ENCODE measurements around the gene MYBPC2.

The MYBPC2 gene

DNA sequence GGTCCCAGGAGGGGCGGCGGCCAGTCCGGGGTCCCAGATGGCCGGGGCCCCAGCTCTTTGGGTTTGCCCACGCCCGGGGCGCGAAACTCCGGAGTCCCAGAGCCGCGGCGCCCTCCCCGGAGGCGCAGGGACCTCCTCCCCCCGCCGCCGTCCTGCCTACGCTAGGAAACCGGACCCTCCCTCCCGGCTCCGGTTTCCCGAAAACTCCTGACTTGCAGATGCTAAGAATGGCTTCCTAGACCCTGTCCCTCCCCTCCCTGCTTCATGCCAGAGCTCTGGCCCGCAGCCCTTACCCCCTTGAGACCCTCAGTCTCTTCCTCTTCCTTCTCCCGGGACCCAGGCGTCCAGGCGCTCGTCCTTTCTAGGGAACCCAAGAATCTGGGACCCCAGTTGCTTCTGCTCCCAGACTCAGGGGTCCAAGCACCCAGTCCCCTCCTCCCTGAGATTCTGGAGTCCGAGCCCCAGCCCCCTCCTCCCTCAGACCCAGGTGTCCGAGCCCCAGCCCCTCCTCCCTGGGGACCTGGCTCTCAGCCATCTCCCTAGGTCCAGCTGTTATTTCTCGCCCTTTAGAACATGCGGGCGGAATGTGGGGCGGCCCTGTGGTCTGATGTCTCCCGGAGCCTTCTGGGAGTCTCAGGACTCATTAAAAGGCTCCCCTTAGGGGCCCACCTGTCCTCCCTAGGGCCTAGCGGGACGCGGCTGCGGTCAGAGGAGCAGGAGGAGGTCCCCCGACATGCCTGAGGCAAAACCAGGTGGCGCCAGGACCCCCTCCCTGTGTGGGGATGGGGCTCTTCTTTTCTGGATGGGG, at the start of gene MYBPC2:
Gene MYBPC2, plus strand, starts transcription at position 672 of the 808 bp plus-strand sequence. Its CDS starts 62 bp downstream, at position 734.
- no peak for DNase-seq (ENCODE audit: low read depth, low spot score)
- H3K9me3 ChIP-seq (ENCODE audit: insufficient read depth, low read length) = no peaks in the 10 kb centered on the region
- no peaks in the 10 kb centered on the region for H3K36me3 ChIP-seq (ENCODE audit: insufficient read depth, insufficient read length, low read length)
- peak within 1 kb of the TSS; percentile 74 for H3K9ac ChIP-seq (ENCODE audit: insufficient read length, low read depth)
- H3K4me1 ChIP-seq (ENCODE audit: insufficient read depth, insufficient read length) = peaks cover 7% of the 10 kb centered on the region
- H3K27me3 ChIP-seq (ENCODE audit: insufficient read depth, insufficient read length) = no peaks in the 10 kb centered on the region
- peak within 1 kb of the TSS; percentile 47 for H3K4me3 ChIP-seq (ENCODE audit: insufficient read length, low read depth)
- no peak for TF ChIP-seq SUZ12 (IDR thresholded peaks at IDR 0.05; ENCODE audit: extremely low read depth, insufficient read depth, insufficient read length)
- TF ChIP-seq ZNF274 (IDR thresholded peaks at IDR 0.05; ENCODE audit: low read depth, low read length) = no peak
- TF ChIP-seq YY1 (IDR thresholded peaks at IDR 0.05; ENCODE audit: insufficient read depth, insufficient read length) = no peak

DNA sequence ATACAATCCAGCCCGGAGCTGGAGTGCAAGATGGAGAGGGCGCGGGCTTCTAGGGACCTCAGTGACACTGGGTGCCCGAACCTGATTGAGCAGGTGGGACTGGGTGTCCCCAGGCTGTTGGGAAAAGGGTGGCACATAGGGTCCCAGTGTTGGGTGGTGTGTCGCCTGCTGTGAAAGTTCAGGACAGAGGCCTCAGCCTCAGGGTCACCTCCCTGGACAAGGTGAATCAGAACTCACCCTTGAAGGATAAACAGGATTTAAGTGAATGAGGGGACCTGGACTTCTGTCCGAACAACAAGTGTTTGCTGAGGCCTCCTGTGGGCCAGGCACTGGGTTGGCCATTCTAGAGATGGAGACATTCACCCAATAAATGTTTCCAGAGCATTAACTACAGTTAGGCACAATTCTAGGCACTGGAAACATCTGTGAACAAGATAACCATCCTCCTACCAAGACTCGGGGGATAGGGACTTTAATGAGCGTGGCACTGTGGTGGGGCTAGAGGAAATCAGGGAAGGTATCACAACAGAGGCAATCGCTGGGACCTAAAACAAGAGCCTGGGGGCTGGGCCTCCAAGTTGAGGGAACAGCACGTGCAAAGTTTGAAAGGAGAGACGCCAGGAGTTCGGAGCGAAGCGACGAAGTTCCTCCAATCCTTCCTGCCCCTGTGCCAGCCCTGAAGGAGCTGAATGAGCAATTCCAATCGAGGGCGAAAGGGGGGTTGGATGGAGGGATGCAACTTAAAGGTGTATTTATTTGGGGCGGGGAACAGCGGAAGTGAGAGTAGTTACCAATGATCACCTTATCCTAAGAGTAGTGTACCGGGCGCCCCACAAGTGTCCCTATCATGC, 49.5 kb upstream of the MYBPC2 start:
- Histone ChIP-seq H3K27me3 (ENCODE audit: insufficient read depth, insufficient read length) (no peaks in the 10 kb centered on the region), H3K9me3 (ENCODE audit: insufficient read depth, low read length) (no peaks in the 10 kb centered on the region), H3K9ac (ENCODE audit: insufficient read length, low read depth) (peak overlapping the region; percentile 76), H3K4me1 (ENCODE audit: insufficient read depth, insufficient read length) (peaks cover 2% of the 10 kb centered on the region), H3K36me3 (ENCODE audit: insufficient read depth, insufficient read length, low read length) (peaks cover 68% of the 10 kb centered on the region), H3K4me3 (ENCODE audit: insufficient read length, low read depth) (peak overlapping the region; percentile 32)
- DNase-seq (ENCODE audit: low read depth, low spot score) = no peak
- TF ChIP-seq SUZ12 (IDR thresholded peaks at IDR 0.05; ENCODE audit: extremely low read depth, insufficient read depth, insufficient read length) (no peak), ZNF274 (IDR thresholded peaks at IDR 0.05; ENCODE audit: low read depth, low read length) (no peak), YY1 (IDR thresholded peaks at IDR 0.05; ENCODE audit: insufficient read depth, insufficient read length) (no peak)

DNA sequence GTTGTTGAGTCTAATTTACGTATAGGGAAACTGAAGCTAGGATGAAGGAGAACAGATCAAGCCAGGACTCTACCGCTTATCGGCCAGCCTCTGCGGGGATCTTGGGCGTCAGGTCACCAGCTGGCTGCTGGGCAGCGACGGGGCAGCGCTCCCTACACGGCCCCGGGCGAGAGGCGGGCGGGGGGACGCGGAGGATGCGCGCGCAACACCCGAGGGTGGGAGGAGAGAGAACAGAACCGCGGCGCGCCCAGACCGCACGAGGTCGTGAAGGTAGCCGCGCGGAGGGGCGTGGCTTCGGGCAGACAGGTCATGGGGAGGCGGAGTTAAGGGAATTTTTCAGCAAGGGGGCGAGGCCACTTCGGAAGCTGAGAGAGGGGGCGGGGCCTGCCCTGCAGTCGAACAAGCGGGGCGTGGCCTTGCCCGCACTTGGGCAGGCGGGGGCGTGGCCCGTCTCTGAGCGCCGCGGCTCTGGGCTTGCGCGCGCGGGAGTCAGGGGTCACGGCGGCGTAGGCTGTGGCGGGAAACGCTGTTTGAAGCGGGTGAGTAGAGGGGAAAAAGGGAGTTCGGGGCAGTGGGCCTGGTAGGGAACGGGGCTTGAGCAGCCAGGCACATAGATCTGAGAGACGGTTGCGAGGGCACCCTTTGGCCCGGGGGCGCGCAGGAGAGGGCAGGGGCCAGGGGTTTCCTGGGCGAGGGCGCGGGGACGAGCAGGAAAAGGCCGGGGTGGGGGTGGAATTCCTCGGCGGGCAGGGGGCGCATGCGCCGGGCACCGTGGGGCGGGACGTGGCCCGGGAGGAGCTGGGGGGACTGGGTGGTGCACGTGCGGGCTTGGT, 48.6 kb upstream of the MYBPC2 start, which contains the start of gene POLD1:
Gene POLD1, plus strand, starts transcription at position 496 of the 833 bp plus-strand sequence. CDS start 14,505 bp downstream, outside the sequence.
- Histone ChIP-seq H3K4me3 (ENCODE audit: insufficient read length, low read depth) (peak within 1 kb of the TSS; percentile 85), H3K36me3 (ENCODE audit: insufficient read depth, insufficient read length, low read length) (peaks cover 66% of the 10 kb centered on the region), H3K27me3 (ENCODE audit: insufficient read depth, insufficient read length) (no peaks in the 10 kb centered on the region), H3K4me1 (ENCODE audit: insufficient read depth, insufficient read length) (peaks cover 2% of the 10 kb centered on the region), H3K9me3 (ENCODE audit: insufficient read depth, low read length) (peaks cover under 1% of the 10 kb centered on the region; the same call in 1 of the 2 replicates), H3K9ac (ENCODE audit: insufficient read length, low read depth) (peak within 1 kb of the TSS; percentile 94)
- DNase-seq (ENCODE audit: low read depth, low spot score) = peak; percentile 92
- TF ChIP-seq ZNF274 (IDR thresholded peaks at IDR 0.05; ENCODE audit: low read depth, low read length) = no peak

DNA sequence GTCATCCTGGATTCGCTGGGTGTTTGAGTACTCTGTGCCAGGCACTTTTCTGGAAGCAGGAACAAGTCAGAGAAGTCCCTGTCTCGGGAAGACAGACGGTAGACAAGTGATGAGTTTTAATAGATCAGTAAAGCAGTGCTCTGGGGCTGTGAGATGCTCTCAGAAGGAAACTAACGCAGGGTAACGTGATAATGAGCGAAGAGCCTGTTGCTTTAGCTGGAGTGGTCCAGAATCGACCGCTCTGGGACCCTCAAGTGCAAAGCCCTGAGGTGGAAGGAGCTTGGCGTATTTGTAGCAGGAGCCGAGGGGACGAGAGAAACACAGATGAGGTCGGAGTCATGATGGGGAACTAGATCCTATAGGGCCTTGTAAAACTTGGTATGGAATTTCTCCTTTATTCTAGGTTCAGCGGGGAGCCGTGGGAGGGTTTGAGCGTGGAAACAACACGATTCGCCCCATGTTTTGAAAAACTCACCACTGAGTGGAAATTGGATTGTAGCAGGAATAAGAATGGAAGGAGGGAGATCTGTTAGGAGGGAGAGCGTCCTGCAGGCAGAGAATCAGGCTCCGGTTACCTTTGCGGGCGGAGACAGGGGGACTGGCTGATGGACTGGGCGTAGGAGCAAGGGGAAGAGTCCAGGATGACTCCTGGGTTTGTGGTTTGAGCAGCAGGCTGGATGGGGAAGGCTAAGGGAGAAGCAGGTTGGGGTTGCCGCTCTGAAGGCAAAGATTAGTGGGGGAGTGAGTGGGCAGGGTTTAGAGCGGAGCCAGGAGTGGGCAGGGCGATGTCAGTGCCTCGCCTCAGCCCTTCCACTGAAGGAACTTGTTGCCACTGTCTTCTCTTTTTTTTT, 47.8 kb upstream of the MYBPC2 start:
- DNase-seq (ENCODE audit: low read depth, low spot score) = no peak
- Histone ChIP-seq H3K9me3 (ENCODE audit: insufficient read depth, low read length) (peaks cover 4% of the 10 kb centered on the region; the same call in 1 of the 2 replicates), H3K36me3 (ENCODE audit: insufficient read depth, insufficient read length, low read length) (peaks cover 61% of the 10 kb centered on the region), H3K9ac (ENCODE audit: insufficient read length, low read depth) (peak overlapping the region; percentile 94), H3K27me3 (ENCODE audit: insufficient read depth, insufficient read length) (no peaks in the 10 kb centered on the region), H3K4me3 (ENCODE audit: insufficient read length, low read depth) (peak overlapping the region; percentile 85), H3K4me1 (ENCODE audit: insufficient read depth, insufficient read length) (peaks cover 2% of the 10 kb centered on the region)
- TF ChIP-seq SUZ12 (IDR thresholded peaks at IDR 0.05; ENCODE audit: extremely low read depth, insufficient read depth, insufficient read length) (no peak), ZNF274 (IDR thresholded peaks at IDR 0.05; ENCODE audit: low read depth, low read length) (no peak), YY1 (IDR thresholded peaks at IDR 0.05; ENCODE audit: insufficient read depth, insufficient read length) (no peak)

DNA sequence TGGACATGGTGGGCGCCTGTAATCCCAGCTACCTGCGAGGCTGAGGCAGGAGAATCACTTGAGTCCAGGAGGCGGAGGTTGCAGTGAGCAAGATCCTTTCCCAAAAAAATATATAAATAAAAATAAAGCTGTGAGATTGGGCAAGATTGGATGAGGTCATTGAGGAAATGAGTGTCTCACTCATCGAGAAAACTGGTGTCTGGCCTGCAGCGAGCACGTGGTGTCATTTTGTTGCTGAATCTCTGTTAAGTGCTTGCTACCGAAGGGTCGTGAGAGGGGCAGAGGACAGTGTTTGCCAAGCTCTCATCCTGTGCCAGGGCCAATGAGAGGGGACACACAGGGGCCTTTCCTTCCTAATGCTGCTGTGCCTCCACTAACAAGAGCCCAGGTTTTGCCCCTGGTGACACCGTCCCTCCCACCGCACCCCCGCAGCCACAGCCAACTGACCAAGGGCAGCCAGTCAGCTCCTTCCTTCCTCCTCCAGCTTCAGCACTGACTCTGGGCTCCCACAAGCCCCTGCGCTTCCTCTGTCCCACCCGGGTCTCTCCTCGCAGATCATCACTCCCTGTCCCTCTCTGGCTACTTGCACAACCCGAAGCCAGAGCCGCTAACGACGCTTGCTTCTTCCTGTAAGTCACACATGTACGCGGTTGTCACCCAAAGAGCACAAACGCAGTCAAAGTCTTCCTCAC, 45.4 kb upstream of the MYBPC2 start:
- DNase-seq (ENCODE audit: low read depth, low spot score) = no peak
- Histone ChIP-seq H3K9me3 (ENCODE audit: insufficient read depth, low read length) (peaks cover 14% of the 10 kb centered on the region; the same call in 1 of the 2 replicates), H3K36me3 (ENCODE audit: insufficient read depth, insufficient read length, low read length) (peaks cover 42% of the 10 kb centered on the region), H3K4me1 (ENCODE audit: insufficient read depth, insufficient read length) (peaks cover 2% of the 10 kb centered on the region), H3K4me3 (ENCODE audit: insufficient read length, low read depth) (no peak overlapping the region), H3K9ac (ENCODE audit: insufficient read length, low read depth) (no peak overlapping the region), H3K27me3 (ENCODE audit: insufficient read depth, insufficient read length) (no peaks in the 10 kb centered on the region)
- TF ChIP-seq ZNF274 (IDR thresholded peaks at IDR 0.05; ENCODE audit: low read depth, low read length) (no peak), SUZ12 (IDR thresholded peaks at IDR 0.05; ENCODE audit: extremely low read depth, insufficient read depth, insufficient read length) (no peak), YY1 (IDR thresholded peaks at IDR 0.05; ENCODE audit: insufficient read depth, insufficient read length) (no peak)

Data from NT2/D1 (cell line).